GM18507 (cell line): ENCODE results near the gene CD6.
"Not testable (repeated sequence)": the region's sequence is repeated elsewhere in the genome, so short reads cannot be mapped to it uniquely, and the experiment has no call there.

ENCODE experiments used
- DNase-seq: peaks from one replicate; pipeline ENCODE4 v3.0.0; 2011; ENCODE audit warnings: low read depth; ENCODE audit not compliant: insufficient read length; ENCODE audit errors: extremely low spot score
- FAIRE-seq: peaks from 2 replicates; lab custom pipeline; 2011; peaks lifted over from hg19 to GRCh38; lab: Jason Lieb, UNC

Gene CD6

GRCh38 chr11:60951606-60951903, 19.9 kb upstream of the CD6 start:
- DNase-seq (no peak), FAIRE-seq (peak; percentile 79)

- FAIRE-seq (peak; percentile 95), DNase-seq (peak; percentile 65)
These were observed 19.4 kb upstream of the CD6 start, which contains the start of gene SLC15A3 for GRCh38 chr11:60951904-60952741. Gene SLC15A3 (minus strand): TSS chr11:60952176. CDS start chr11:60951551, 625 bp downstream.

- DNase-seq = no peak
- FAIRE-seq = no peak
These were observed 18.7 kb upstream of the CD6 start for GRCh38 chr11:60952742-60953170.

- no peak for DNase-seq
- FAIRE-seq = peak; percentile 5
These were observed 17.7 kb upstream of the CD6 start for GRCh38 chr11:60953781-60954180.

- DNase-seq = no peak
- FAIRE-seq = no peak
These were observed 17.1 kb upstream of the CD6 start for GRCh38 chr11:60954421-60954820.

GRCh38 chr11:60955571-60955970, 15.9 kb upstream of the CD6 start:
- DNase-seq (no peak), FAIRE-seq (no peak)

GRCh38 chr11:60957188-60957587, 14.3 kb upstream of the CD6 start:
- no peak for FAIRE-seq

GRCh38 chr11:60959431-60959830, 12.0 kb upstream of the CD6 start:
- no peak for FAIRE-seq
- no peak for DNase-seq

More at GRCh38 chr11:60957188-60957587, 14.3 kb upstream of the CD6 start:
- DNase-seq = no peak

GRCh38 chr11:60960405-60960804, 11.1 kb upstream of the CD6 start:
- FAIRE-seq = no peak
- no peak for DNase-seq

GRCh38 chr11:60964801-60965200, 6.7 kb upstream of the CD6 start:
- DNase-seq (no peak), FAIRE-seq (no peak)

- no peak for DNase-seq
- FAIRE-seq = no peak
These were observed 4.6 kb upstream of the CD6 start for GRCh38 chr11:60966890-60967289.

- DNase-seq = no peak
- FAIRE-seq = no peak
These were observed 3.3 kb upstream of the CD6 start for GRCh38 chr11:60968223-60968622.

GRCh38 chr11:60970369-60970774, 1.1 kb upstream of the CD6 start:
- FAIRE-seq = peak; percentile 60
- DNase-seq = peak; percentile 65

GRCh38 chr11:60970890-60971289, 590 bp upstream of the CD6 start:
- FAIRE-seq = no peak
- DNase-seq = no peak

GRCh38 chr11:60972182-60973030, 926 bp downstream of the CD6 start:
- no peak for DNase-seq
- FAIRE-seq = no peak

- no peak for DNase-seq
- no peak for FAIRE-seq
These were observed 2.2 kb downstream of the CD6 start for GRCh38 chr11:60973699-60974098.

GRCh38 chr11:60974316-60974715, 2.8 kb downstream of the CD6 start:
- not testable (repeated sequence) for DNase-seq, FAIRE-seq

- FAIRE-seq = no peak
- DNase-seq = no peak
These were observed 3.2 kb downstream of the CD6 start for GRCh38 chr11:60974726-60975125.

- DNase-seq (no peak), FAIRE-seq (no peak)
These were observed 5.7 kb downstream of the CD6 start for GRCh38 chr11:60977224-60977623.

- DNase-seq (no peak), FAIRE-seq (no peak)
These were observed 6.4 kb downstream of the CD6 start for GRCh38 chr11:60977836-60978235.
